RWPE2 (cell line): Measurements from ENCODE around the gene CHKB.

Experiments used
- ATAC-seq: fragments of 200-7000 bp; cut with Tn5 transposase; 3 replicates; pipeline ENCODE4 v1.9.1; 2021; ENCODE audit warnings: low read depth
- DNase-seq: peaks from one replicate; pipeline ENCODE4 v3.0.0-alpha.2; 2020; ENCODE audit warnings: low spot score
- H3K27ac ChIP-seq: fragments of 450-650 bp; 2 replicates; pipeline ENCODE4 v1.5.1; 2017; ENCODE audit warnings: mild to moderate bottlenecking; ENCODE audit not compliant: poor library complexity, severe bottlenecking
- H3K27me3 ChIP-seq: fragments of 250-450 bp; sonication (Bioruptor Pico); 2 replicates; pipeline ENCODE4 v1.5.1; 2021; ENCODE audit warnings: mild to moderate bottlenecking, moderate library complexity; ENCODE audit not compliant: insufficient read depth, poor library complexity, severe bottlenecking
- H3K36me3 ChIP-seq: fragments of 250-450 bp; sonication (Bioruptor Pico); 2 replicates; pipeline ENCODE4 v1.5.1; 2020; ENCODE audit warnings: low read depth, mild to moderate bottlenecking, moderate library complexity
- H3K4me1 ChIP-seq: fragments of 250-450 bp; sonication (Bioruptor Pico); 2 replicates; pipeline ENCODE4 v1.5.1; 2021; ENCODE audit warnings: mild to moderate bottlenecking, moderate library complexity; ENCODE audit not compliant: insufficient read depth, poor library complexity, severe bottlenecking
- H3K4me3 ChIP-seq: fragments of 250-450 bp; sonication (Bioruptor Pico); 2 replicates; pipeline ENCODE4 v1.5.1; 2021; ENCODE audit warnings: mild to moderate bottlenecking, moderate library complexity; ENCODE audit not compliant: severe bottlenecking
- H3K9me3 ChIP-seq: fragments of 250-450 bp; sonication (Bioruptor Pico); 2 replicates; pipeline ENCODE4 v1.5.1; 2021; ENCODE audit warnings: mild to moderate bottlenecking, moderate library complexity; ENCODE audit not compliant: severe bottlenecking
- CTCF ChIP-seq: fragments of 450-650 bp; IDR thresholded peaks from one replicate; pipeline ENCODE4 v1.5.1; 2017; ENCODE audit warnings: mild to moderate bottlenecking, moderate library complexity; ENCODE audit not compliant: poor library complexity, severe bottlenecking

The CHKB gene

GRCh38 chr22:50529897-50530579, 52.6 kb downstream of the CHKB start, which contains the start of gene TYMP:
Gene TYMP, minus strand, starts transcription at chr22:50530012. Its CDS starts 303 bp downstream, at chr22:50529709.
- peak within 1 kb of the TSS; percentile 67 for H3K4me3 ChIP-seq
- H3K27ac ChIP-seq, result peak within 1 kb of the TSS; percentile 81
- TF ChIP-seq CTCF, result no peak
- H3K36me3 ChIP-seq, result no peaks in the 10 kb centered on the region
- H3K27me3 ChIP-seq, result no peaks in the 10 kb centered on the region
- no peaks in the 10 kb centered on the region for H3K9me3 ChIP-seq
- DNase-seq (peak; percentile 83), ATAC-seq (peak; percentile 35)
- H3K4me1 ChIP-seq, result no peaks in the 10 kb centered on the region

DNA sequence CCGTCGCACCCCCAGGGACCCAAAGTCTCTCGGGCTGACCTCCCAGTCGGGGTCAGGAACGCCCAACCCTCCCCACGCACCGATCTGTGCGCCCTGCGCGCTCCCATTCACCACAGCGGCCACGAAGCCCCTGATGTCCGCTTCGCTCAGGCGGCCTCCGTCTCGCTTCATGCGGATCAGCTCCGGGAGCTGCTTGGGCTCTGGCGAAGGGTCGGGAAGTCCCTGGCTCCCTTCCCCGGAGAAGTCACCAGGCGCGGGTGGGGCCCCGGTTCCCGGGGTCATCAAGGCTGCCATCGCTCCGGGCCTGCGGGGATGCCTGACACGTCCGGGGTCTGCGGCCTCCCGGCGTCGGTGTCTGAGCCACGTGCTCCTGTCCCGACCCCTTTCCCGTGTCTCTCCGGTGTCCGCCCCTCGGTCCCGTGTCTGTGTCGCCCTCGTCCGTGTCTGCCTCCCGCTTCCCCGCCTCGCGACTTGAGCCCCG, 53.2 kb downstream of the CHKB start:
- H3K4me1 ChIP-seq, result no peaks in the 10 kb centered on the region

More for the DNA sequence above, 53.2 kb downstream of the CHKB start:
- no peaks in the 10 kb centered on the region for H3K36me3 ChIP-seq
- ATAC-seq (no peak), DNase-seq (peak; percentile 72)
- H3K27ac ChIP-seq, result peak overlapping the region; percentile 81
- no peak for TF ChIP-seq CTCF
- H3K9me3 ChIP-seq, result no peaks in the 10 kb centered on the region
- peak overlapping the region; percentile 67 for H3K4me3 ChIP-seq
- no peaks in the 10 kb centered on the region for H3K27me3 ChIP-seq
